ENCODE data around the gene AARS2.

Gene AARS2

DNA sequence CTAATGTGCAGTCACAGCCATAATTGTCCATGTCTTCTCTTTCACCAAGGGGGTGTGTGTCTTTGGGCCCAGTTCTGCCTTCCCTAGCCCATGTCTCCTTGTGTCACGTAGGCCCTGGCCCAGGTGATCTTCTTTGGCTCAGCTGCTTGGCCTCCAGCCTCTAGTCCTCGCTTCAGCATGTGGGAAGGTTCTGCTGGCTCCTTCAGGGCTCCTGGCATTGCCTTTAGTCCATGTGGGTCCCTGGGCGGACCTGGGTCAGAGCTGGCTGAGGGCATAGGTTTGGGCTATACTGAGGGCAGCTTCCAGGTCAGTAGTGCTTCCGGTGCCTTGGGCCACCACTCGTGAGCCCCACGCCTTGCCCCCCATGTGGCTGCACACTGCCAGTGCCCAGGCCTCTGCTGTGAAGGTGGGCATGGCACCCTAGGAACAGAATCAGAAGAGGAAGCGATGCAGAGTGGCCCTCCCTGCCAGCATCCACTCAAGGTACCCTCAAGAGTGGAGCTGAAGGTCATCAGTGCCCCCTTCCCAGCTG is 12.8 kb downstream of the AARS2 start:
- no peak for DNase-seq (ENCODE audit: low read depth)

DNA sequence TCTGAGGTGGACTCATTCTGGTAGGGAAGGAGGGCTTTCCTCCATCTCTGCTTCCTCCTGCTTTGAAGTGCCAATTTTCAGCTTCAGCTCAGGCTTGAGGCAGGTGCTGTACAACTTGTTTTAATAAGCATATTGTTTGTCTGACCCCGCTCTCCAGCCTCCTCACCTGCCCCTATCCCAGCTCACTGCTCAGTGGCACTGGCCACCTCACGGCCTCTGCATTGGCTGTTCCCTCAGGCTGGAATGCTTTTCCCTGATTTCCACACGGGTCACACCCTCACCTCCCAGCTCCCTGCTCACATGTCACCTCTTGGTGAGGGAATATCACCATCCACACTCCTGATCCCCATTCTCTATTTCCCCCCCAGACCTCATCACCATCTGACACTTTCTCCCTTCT is 14.3 kb downstream of the AARS2 start:
- DNase-seq (ENCODE audit: low read depth), result no peak

DNA sequence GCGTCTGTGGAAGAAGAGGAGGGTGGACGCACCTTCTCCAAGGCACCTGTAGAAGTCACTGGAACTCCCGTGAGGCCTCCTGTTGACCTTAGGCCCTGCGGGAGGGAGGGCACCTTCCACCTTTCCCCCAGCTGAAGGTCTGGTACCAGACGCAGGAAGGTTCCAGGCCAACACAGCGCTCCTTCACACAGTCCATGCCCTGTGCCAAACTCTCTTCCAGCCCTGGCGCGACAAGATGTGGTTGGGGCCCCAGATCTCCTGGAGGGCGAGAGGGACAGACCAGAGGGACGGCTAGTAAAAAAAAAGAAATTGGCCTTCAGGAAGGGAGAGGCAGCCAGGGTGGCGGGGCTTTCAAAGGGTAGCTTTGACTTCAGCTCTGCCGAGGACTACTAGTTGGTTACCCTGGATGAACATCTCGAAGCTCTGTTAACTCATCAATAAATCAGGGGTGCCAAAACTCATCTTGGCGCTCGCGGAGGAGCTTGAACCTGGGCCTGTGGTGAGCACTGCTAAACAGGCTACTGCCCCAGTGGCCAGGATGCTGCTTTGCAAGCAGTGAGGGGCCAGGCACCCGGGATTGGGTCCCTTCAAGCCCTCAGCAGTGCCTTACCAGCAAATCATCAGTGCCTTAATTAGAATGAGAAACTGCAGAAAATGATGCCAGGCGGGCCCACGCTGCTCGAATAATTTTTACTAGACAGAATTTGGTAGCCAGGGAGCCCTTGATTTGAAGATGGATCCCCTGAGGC is 14.9 kb downstream of the AARS2 start:
- DNase-seq (ENCODE audit: low read depth), result no peak

DNA sequence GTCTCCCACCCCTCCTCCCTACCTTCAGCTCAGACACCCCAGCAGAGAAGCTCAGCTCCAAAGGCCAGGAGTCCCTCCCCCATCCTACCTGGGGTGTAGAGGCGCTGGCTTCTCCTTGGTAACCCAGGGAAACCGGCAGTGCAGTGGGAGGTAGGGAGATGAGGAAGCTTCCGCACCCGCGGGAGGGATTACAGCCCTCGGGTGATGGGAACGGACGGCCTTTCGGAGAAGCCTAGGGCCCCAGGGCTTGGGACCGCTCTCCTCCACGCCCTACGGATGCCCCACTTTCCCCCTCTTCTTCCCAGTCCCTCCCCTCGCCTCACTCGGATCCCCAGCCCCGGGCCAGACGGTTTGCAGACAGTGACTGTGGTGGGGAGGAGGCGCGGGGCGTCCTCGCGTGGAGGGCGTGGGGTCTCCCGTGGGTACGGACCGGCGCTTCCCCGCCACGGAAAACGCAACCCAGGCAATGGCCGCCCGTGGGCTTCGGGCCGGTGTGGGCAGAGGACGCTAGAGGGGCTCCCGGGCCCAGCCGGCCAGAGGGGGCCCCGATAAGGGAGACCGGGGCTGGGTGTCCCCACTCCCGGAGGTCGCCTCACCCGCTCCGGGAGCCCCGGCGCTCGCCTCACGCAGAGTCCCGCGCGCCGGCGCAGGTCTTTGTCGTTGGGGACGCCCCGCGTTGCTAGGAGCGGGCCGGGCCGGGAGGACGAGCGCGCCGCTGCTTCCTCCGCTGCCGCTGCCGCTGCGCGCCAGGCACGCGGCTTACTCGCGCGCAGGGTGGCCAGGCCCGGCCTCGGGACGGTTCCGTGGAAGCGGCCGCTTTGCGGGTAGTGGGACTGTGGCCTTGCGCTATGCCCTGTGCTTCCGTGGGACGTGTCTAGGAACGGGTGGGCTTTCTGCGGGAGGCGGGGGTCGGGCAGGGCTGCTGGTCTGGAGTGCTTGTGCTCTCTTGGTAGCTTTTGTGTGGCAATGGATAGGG is 15.8 kb downstream of the AARS2 start:
- DNase-seq (ENCODE audit: low read depth), result peak; percentile 30

DNA sequence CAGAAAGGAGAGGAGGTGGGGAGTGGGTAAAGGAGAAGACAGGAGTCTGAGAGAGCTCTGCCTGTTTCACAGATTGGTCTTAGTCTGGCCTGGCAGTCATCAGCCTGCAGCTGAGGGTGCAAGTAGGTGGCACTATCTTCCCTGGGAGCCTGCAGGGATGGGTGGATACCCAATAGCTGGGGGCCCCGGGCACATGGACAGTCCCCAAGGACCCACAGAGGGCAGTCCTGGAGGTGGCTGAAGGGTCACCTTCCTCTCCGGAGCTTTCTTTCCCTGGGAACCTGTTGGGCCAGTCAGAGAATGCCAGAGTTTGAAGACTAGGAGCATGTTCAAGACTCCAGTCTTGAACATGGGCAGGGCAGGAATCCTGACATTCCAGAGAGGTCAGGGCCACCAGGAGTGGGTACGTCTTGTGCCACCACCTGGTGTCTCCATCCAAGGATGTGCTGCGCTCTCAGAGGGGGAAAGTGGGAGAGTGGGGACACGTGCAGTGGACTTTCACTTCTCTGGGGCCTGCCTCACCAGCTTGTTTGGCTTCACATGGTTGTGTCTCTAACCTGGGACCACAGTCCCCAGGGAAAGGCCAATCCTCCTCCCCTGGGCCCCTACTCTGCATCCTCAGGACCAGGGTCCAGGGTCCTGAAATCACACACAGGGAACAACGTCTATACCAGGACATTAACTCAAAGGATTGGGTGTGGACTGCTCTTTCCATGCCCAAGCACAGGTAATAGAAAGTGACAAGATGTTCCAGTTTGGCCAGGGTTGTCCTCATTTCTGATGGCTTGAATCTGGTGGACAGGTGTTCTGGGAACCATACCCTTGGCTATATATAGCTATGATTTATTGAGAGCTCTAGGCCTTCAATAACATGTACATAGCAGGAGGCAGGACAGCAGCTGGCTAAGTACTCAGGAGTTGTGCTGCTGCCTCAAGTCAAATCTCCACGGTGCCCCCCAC is 18.0 kb downstream of the AARS2 start:
- DNase-seq (ENCODE audit: low read depth), result no peak

DNA sequence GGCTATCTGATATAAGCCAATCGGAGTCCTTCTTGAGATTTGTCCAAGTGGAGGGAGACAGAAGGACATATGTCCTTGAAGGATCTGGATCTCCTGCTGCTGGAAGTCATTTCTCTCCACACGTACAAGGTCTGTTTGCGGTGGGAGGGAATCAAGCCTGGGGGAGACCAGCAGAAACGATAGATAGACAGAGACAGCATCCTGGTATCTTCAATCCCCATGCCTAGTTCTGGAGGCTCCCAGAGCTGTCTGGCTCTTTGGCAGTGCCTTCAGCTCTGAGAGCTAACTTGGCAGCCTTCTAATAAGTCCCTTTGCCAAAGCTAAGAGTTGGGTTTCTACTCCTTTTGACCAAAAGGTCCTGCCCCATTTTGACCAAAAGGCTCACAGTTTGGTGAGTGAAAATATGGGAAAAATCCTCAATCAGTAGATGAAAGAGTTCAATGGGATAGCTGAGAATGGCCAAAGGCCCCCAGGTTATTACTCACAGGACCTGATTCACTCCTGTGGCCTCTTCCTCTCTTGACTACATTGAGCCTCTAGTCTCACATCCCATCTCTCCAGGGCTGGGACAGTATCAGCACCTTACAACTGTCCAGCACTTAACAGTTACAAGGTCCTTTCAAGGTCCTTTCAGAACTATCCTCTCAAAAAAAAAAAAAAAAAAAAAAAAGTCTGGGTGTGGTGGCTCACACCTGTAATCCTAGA is 20.3 kb downstream of the AARS2 start:
- no peak for DNase-seq (ENCODE audit: low read depth)

DNA sequence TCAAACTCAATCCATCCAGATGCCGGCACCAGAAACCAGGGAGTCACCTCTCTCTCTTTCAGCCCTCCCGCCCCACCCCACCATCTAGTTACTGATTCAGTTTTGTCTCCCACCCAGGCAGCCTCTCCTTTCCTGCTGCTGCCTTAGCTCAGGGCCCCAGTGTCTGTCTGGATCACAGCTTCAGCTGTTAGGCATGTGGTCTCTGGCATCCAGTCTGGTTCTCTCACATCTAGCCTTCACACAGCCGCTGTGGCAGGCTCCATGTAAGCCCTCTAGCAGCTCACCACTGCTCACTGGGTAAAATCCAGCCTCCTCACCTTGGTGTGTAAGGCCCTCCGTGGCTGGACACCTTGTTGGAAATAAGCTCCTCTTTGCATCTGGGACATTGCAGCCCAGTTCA is 21.3 kb downstream of the AARS2 start:
- DNase-seq (ENCODE audit: low read depth), result no peak

DNA sequence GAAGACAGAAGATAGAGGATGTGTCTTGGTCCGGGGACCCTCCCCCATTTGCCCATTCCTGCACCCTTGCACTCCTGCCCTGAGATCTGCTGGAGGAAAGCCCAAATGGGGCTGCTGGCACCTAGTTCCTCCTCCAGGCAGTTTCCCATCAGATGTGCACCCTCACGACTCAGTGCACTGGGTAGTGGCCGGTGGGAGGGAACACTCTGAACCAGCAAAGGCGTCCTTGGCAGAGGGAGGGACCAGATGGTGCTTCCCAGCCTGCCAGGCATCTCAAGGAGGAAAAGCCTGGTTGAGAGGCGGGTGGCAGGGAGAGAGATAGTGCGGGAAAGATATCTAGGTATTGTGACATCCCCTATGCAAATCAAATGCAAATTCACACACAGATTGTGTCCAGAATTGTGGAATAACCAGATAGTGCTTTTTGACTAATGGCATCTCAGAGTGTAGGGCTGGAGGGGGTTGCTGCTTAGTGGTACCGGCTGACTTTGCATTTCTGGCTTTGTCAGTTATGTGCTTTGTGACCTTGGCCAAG is 23.4 kb downstream of the AARS2 start:
- DNase-seq (ENCODE audit: low read depth), result no peak

DNA sequence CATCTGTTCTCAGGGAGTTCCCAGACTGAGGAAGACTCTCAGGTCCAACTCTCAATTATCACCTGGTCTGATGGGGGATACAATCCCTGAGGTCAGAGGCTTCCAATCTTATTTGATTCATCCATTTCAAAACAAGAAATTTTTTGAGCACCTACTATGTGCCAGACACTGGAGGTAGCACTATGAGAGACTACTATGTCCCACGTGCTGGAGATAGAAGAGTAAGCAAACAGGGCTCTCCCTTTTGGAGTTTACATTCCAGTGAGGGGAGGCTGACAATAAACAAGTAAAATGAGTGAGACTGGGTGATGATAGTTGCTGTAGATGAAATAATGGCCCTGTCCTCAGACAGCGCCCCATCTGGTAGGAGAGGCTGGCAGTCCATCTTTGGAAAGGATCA is 26.4 kb downstream of the AARS2 start:
- DNase-seq (ENCODE audit: low read depth), result no peak

DNA sequence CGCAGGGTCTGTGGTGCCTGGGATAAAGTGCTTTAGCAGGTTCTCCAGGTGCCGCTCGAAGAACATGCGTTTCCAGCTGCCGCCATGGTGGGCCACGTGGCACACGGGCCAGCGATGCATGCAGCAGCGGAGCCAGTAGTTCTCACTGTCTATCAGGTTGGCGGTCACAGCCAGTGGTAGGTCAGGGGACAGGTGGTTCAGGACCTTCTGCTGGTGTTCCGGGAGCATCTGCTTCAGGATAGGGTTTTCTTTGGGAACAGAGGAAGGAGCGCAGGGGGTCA is 26.9 kb downstream of the AARS2 start:
- no peak for DNase-seq (ENCODE audit: low read depth)

DNA sequence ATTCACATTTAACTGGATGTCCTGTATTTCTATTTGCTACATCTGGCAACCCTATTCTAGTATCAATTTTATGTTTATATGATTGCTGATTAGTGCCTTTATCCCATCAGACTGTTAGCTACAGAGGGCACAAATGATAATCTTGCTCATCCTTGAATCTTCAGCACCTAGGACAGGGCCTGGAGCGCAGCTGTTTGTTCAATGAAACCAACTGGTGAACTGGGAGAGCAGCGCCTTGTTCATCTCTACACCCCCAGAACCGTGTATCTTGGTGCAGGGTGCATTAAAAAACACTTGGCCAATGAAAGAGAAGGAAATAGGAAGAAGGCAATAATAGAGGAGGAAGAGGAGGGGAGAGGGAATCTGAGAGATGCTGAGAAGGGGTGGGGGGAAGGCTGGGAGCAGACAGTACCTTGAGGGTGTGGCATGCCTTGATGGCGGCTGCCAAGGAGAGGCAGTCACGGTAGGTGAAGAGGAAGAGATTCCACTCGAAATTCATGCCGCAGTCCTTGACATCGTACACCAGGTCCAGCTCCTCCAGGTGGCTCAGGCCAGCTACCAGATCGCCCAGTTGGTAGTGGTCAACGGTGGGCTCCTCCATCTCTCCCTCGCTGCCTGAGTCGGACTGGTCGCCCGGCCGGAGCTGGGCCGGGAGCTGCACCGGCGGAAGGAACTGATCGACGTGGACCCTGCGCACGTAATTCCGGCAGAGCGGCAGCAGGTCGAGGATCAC is 27.4 kb downstream of the AARS2 start:
- no peak for DNase-seq (ENCODE audit: low read depth)

DNA sequence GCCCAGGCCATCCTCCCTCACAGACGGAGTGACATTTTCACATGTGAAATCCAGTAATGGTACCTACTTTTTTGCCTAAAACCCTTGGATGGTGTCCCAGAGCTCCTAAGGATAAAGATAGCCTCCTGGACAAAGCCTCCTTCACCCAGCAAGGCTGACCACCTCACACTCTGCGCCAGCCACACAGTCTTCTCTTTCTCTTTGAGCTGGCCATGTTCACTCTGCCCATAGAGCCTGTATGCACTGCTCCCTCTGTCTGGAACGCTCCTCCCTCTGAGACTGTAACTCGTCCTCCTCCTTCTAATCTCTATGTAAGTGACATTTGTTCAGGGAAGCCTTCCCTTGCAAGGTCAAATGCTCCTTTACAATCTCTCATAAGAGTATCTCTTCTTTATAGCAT is 28.3 kb downstream of the AARS2 start:
- no peak for DNase-seq (ENCODE audit: low read depth)

DNA sequence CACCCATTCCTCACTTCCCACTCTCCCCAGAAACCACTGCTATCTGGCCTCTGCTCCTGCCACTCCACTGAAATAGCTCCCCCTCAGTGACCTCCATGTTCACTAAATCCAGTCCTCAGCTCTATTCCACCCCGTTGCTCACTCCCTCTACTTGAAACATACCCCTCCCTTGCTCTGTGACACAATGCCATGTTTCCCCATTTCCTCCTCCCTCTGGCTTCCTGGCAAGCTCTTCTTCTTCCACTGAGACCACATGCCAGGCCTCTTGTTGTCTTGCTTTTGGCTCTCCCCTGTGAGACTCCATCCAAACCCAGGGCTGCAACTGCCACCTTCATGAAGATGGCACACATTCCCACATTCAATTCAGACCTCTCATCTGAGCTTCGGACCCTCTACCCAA is 29.0 kb downstream of the AARS2 start:
- no peak for DNase-seq (ENCODE audit: low read depth)

DNA sequence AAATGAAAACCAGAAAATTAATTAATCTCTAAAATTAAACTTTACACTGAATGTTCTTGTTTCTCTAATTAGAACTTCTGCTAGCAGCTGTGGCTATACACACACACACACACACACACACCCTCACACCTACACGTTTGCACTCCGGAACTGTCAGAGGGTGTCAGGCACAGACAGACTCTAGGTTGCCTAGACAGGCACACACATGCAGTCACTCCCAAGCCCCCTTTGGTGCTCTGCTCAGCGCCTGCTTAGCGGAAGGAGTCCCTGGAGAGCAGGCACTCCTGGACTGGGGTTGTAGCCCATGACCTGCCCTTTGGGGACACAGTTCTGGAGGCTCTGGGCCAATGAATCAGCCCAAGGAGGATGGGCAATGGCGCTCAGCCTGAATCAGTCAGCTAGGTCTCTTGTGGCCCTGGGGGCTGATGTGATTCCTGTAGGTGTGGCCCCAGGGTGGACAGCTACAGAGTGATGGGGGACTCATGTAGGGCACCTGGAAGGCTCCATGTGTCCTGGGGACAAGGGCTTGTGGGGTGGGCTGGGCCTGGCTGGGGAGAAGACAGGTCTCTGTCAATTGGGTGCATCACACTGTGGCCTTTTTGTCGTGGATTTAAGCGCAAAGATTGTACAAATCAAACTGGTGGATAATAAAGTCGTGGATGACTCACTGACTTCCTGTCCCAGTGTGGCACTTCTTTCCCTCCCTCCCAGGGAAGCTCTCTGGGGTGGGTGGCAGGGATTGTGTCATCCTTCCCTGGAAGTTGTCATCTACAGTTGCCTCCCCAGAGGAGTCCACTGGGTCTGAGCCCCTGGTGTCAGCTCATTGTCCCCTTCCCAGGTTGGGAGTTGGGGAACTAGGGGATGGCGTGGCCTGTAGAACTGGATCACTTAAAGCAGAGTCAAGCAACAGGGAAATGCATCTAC is 34.1 kb downstream of the AARS2 start:
- no peak for DNase-seq (ENCODE audit: low read depth)

DNA sequence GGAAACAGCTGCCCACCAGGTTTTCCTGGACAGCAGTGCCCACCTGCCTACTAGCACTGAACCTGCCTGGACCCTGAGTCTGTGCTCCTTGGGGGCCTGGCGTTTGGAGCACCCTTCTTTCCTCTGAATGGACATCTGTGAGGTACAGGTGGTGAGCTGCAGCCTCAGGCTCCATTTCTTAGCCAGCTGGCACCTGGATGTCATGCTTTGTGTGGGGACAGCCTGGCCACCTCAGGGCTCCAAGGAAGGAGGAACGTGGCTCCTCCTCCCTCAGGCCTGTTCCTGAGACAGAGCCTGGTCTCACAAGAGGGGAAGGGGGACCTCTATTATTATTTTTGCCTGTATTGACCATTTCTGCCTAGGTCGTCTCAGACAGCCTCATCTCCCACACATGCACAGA is 34.8 kb downstream of the AARS2 start:
- DNase-seq (ENCODE audit: low read depth), result no peak

DNA sequence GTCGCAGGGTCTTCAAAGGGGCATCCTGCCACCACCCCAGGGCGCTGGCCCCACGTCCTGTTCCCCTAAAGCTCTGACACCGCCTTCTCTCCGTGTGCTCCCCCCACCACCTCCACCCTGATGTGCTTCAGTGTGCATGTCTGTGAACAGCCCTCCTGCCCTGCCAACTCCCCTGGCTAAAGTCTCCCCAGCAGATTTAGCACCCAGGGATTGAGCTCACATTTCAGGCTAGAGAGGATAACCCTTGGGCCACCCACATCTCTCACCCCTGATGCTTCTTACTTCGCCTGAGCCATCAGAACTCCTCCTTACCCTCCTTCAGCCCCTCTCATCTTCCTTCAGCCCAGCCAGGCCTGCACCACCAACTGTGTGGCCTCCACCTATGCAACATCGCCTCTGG is 35.4 kb downstream of the AARS2 start:
- DNase-seq (ENCODE audit: low read depth), result no peak

DNA sequence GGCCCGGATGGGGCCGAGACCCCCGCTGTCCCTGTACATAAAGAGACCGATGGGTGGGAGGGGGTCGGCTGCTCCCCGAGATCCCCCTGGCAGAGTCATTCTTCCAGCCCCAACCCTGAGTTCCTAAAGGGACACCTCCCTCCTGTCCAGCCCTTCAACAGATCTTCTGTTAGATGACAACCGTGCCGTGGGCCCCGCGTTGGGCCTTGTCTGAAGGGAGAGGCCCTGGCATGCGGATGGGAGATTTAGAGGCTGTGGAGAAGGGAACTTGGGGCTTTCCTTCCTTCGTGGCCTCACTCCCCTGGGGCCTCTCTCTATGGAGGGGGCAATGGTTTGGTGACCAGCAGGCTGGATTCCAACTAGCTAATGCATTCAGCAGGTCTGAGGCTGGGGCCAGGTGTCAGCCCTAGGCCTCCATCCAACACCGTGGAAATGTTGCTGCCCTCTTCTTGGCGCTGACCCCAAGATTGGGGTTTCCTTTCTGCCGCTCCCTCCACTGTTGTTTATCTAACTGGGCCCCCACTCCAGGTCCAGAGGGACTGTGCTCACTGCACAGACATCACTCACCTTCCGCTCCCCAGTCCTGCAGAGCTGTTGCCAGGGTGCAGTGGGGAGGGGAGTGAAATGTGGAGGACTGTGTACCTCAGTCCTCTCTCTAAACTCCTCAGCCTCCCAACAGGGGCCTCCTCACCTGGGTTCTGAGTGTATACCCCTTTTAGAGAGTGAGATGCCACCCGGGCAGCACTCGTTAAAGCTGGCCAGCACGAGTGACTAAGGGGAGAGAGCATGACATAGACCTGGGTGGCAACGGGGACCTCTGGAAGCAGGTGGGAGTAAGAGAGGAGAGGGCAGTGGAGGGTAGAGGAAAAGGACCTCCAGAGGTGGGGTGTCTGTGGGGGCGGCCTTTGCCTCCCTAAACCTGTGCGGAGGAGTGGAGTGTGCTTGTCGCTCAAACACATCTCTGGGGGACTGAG is 36.2 kb downstream of the AARS2 start:
- DNase-seq (ENCODE audit: low read depth), result no peak
